CD4-positive, alpha-beta T cell treated with Interleukin-17A for 1 hour (primary cell): ENCODE measurements around the gene P2RX6.
A peak's percentile ranks its signal among the peaks of the same experiment; 100 is the strongest.
"Not testable (repeated sequence)": the region's sequence is repeated elsewhere in the genome, so short reads cannot be mapped to it uniquely, and the experiment has no call there.

Experiments used
- DNase-seq: peaks from one replicate; pipeline ENCODE4 v3.0.0-alpha.2; 2020

P2RX6 gene

DNA sequence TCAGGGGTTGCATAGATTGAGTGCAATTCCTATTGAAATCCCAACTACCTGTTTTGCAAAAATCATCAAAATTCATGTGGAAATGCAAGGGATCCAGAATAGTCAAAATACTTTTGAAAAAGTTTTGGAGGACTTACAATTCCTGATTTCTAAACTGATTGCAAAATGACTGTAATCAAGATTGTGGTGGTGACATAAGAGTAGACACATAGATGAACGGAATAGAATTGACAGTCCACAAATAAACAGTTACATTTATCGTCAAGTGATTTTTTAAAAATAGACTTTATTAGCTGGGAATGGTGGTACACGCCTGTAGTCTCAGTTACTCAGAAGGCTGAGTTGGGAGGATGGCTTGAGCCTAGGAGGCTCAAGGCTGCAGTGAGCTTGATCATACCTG, 20.0 kb downstream of the P2RX6 start:
- DNase-seq, result no peak

DNA sequence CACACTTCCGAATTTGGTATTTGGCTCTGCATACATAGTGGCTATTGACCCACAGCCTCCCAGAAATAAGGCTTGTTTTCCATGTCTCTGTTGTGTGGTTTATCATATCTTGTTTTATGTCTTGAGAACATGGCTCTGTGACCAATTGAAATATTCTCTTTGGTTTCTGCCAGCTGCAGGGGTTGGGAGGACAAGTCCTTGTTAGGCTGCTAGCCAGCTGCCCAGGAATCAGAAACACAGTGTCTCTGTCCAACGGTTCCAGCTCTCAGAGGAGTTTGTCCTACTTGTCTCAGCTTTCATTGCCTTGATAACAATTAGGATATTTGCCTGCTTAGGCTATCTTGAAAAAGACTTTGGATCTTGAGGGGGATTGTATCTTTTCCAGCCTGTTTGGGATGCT, 23.4 kb downstream of the P2RX6 start:
- DNase-seq, result no peak

DNA sequence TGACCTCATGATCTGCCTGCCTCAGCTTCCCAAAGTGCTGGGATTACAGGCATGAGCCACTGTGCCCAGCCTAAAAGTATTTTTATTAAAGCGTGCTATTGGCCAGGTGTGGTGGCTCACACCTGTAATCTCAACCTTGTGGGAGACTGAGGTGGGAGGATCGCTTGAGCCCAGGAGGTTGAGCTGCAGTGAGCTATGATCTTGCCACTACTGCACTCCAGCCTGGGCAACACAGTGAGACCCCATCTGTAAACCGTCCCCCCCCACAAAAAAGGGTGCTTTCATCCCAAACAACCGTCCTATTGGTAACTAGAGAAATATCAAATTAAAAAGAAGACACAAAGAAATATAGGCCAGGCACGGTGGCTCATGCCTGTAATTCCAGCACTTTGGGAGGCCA, 24.2 kb downstream of the P2RX6 start:
- DNase-seq, result not testable (repeated sequence)

DNA sequence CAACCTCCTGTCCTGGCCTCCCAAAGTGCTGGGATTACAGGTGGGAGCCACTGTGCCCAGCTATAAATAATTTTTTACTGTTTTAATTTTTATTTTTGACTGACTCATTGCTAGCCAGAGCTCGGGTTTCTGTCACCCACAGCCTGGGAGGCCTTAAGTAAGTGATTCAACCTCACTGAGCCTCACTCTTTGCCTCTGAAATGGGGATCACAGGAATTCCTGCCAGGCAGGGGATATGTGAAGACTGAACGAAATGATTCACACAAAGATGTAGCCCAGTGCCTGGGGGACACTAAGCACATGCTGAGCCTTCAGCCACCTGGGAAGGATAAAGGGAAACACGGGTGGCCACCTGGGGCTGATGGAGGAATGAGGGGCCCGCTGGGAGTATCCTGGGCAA, 27.0 kb downstream of the P2RX6 start:
- DNase-seq, result no peak

DNA sequence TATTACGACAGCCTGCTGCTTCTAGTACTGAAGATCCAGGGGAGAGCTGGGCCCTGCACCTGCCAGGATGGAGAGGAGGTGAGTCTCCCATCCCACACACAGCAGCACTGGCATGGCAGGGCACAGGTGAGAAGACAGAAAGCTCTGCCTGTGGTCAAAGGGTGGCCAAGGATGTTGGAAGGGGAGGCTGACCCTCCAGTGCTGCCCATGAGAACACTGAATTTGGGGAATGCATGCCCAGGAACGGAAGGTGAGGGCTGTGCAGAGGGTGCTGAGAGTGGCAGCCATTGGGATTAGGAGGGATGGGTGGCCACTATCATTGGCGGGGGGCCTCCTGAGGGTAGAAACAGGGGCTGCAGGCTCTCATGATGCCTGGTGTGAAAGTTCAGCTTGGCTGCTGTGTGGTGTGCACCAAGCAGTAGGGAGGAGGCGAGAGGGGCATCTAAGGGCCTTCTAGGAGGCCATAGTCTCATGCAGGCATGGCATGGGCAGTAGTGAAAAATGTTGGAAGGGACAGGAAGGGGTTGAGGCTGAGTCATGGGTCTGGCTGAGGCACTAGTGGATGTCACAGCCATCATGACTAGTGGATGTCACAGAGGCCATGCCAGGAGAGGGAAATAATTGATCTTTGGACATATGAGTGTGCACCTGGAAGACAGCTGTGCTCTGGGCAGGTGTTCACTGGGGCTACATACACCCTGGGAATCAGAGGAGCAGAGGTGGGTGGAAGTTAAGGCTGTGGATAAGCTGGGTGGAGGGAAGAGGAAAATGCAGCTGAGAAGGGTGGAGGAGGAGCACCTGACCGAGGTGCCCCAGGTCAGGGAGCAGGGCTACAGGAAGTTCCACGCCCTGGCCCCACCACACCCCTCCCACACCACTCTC, 28.3 kb downstream of the P2RX6 start:
- no peak for DNase-seq

DNA sequence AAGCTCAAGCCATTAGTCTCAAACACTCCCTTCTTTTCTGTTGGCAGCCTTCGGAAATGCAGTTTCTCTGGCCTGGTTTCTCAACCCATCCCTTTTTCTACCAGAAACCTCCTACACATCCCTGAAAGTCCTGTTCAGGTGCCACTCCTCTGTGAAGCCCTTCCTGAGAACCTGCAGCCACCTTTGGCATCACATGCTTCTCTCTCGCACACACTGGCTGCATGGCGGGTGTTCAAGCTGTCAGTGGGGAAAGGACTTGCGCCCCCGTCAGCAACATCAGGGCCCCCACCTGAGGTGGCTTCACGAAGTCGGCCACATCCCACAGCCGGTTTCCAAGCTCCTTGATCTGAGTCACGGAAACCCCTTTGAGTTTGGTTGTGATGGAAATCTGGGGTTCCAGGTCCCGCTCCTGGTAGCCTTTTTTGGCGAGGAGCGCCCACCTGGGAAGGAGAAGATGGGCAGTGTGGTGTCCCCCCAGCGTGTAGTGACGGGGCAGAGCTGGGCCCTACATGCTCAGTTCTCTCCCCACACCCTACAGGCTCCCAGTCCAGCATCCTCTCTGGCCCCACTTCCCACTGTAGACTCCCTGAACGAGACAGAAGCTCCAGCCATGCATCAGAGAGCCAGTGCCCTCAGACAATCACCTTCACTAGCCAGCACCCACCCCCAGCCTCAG, 29.0 kb downstream of the P2RX6 start:
- DNase-seq, result no peak

DNA sequence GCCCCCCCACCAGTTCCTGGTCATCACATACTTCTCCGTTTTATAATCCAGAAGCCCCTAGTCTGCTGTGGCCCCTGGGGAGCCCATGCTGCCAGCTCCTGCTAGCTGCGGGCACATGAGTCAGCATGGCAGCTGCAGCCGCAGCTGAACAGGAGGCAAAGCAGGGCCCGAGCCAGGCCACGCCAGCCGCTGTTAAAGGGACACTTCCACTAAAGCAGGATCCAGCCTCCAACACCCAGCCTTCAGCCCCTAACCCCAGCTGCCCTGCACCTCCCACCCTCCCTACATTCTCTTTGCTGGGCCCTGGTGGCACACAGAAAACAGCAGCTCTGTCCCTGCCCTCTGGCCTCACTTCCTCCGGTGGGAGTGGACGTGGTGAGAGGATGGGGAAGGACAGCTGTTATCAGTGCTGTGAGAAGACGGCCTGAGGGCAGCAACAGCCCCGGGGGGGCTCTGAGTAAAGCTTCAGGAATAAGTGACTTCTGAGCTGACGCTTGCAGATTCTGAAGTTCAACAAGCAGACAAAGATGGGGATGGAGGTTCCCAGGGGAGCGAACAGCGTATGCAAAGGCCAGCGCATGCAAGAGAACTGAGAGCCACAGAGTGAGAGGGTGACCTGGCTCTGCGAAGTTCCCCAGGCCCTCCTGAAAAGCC, 30.1 kb downstream of the P2RX6 start:
- no peak for DNase-seq

DNA sequence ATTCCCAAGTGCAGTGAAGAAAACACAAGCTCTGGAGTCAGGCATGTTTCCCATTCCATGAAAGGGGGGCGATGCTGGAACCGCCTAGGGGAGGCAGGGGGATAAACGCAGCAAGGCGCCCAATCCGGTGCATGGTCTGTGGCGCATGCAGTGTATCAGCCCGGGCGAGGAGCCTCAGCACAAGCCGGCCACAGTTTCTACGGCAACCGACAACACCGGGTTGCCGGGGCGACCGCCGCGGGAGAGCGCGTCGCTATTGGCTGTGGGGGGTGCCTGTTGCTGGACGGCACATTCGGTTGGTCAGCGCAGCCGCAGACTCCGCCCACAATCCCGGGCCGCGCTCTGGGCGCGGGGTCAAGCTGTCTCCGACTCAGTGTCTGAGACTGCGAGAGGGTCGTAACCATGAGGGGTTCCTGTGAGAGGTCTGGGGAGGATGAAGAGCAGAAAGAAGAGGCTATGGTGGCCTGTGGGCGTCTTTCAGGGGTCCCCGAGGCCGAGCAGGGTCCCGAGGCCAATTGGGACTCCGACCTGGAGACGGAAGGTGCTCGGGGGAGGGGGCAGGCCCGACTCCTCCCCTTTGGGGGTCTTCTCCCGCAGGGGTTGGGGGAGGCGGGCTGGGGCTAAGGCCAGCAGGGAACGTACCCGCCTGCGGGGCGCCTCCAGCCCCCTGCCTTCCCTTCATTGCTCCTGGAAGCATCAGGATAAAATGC, 30.8 kb downstream of the P2RX6 start, which contains the start of gene LRRC74B:
TSS of gene LRRC74B (plus strand) at position 362 of the 710 bp plus-strand sequence. CDS start at position 403, 41 bp downstream.
- peak; percentile 73 for DNase-seq

DNA sequence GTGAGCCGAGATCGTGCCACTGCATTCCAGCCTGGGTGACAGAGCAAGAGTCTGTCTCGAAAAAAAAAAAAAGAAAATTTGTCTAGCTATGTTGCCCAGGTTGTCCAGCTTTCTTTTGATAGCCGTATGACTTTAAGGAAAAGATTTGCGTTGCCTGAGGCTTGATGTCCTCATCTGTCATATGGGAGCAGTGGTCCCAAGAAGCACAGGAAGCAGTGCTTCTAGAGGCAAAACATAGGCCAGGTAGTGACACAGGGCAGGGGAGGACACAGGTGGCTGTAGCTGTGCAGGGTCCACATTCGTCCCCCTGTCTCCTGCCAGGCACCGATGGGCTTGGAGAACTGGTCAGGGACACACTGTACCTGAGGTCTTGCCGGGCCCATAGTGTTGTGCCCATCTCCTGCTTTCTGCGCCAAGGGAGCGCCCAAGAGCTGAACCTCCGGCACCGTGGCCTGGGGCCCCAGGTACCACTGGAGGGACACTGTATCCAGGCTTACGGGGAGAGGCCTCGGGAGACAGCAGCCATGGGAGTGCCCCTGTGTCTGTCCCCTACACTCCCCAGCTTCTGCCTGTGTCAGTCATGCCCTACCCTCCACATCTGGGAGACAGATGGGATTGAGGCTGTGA, 32.2 kb downstream of the P2RX6 start:
- no peak for DNase-seq

DNA sequence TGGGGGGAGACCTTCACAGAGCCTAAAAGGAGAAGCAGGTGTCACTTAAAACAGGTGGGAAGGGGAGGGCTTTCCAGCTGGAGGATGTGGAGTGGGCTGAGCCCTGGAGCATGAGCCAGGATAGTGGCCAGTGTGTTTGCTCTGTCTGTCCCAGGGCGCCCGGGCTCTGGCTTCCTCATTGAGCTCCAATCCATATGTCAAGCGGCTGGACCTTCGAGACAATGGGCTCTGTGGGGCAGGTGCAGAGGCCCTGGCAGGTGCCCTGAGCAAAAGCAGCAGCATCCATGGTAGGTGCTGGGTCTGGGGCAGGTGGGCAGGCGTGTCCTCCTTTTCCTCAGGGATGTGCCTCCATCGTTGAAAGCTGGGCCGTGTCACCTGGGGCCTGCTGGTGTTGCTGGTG, 32.8 kb downstream of the P2RX6 start:
- no peak for DNase-seq

DNA sequence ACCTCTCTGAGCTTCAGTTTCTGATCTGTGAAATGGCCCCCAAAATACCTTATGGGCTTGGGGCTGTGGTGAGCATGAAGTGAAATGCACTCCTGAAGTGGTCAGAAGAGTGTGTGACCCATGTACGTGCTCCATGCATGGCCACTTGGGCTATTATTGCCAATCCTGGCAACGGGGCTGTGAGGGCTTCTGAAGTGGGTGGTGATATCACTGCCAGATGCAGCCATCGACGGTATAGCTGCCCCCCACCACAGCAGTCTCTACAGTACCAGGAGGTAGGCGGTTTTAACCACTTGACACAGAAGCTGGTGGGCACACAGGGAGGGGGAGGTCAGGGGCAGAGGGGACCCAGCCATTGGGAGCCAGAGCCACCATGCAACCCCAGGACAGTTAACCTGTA, 33.5 kb downstream of the P2RX6 start:
- DNase-seq, result not testable (repeated sequence)

DNA sequence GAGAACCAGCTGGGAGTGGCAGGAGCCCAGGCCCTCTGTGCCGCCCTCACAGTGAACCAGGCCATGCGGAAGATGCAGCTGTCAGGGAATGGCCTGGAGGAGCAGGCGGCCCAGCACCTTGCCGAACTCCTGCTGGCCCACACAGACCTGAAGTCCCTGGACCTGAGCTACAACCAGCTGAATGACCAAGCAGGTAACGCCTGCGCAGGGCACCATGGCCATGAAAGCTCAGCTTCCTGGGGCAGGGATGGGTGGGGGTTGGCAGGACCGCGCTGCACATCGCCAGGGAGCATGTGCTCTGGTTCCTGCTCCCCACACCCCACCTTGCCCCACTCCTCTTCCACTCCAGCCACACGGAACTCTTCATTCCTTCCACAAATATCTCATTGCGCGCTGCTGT, 34.0 kb downstream of the P2RX6 start:
- not testable (repeated sequence) for DNase-seq

DNA sequence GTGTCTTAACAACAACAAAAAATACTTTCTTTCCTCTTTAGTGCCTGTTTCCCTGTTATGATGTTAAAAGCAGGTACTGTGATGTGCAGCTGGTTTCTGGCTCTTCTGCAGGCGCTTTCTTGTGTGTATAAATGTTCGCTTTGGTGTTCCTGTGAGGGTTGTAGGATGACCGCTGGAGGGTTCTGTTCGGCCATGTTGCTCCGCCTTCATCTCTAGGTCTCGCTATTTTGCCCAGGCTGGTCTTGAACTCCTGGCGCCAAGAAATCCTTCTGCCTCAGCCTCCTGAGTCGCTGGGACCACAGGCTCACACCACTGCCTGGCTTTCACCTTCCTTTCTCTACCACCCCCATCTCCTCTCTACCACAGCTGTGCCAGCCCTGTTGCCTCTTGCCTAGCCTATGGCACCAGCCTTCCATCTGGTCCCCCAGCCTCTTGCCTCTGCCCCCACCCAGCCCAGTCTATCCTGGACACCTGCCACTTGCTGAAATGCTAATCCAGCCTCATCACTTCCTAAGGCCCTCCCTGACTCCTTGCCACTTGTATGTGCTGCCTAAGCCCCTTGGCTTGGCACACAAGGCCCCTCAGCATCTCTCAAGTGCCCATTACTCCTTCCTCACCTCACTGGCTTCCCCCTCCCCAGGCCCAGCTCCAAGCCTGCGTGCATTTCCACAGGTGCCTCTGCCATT, 36.3 kb downstream of the P2RX6 start:
- no peak for DNase-seq

DNA sequence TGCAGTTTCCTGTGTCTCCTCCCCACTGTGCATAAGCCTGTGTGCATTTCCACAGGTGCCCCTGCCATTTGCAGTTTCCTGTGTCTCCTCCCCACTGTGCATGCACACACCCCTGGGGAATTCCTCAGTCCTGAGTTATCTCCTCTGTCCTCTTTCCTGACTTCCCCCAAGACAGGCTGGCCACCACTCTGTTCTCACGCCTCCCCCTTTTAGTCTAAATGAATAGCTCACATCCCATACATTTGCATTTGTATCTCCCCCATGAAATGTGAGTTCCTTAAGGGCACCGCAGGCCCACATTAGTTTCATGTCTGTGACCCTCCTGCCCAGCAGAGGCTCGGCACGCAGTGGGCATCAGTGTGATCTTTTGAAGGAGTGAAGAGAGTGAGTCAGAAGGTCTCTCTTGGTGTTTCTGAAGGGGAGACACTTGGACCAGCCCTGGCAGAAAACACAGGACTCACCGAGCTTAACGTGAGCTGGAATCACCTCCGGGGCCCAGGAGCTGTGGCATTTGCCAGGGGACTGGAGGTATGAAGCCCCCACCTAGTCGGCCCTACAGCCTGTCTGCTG, 37.0 kb downstream of the P2RX6 start:
- no peak for DNase-seq

DNA sequence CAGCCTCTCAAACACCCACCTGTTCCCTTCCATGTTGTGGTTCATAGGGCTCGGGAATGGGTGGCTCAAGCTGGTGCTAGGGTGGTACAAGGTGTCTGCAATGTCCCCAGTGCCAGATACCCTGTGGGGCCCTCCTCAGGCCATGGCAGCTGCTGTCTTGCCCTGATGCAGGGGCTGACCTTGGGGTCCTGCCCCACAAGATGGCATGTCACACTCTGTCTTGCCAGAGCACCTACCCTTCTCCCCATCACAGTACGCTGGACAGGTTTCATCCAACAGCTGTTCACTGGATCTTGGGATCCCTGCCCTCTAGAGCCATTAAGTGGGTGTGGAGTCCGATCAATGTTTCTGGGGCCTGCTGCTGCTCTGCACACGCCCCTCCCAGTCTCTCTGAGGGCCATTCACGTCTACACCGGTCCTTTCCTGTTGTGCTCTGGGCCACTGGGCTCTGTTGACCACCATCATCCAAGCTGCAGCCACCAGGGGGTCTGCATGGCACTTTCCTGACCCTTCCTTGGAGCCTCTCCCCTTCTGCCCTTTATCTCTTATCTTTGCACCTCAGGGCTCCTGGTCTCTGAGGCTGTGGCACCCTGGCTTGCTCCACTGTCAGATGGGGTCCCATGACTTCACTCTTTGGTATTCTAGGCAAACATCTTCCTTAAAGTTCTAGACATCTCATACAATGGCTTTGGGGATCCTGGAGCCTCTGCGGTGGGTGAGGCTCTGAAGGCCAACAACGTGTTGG, 37.9 kb downstream of the P2RX6 start:
- no peak for DNase-seq

DNA sequence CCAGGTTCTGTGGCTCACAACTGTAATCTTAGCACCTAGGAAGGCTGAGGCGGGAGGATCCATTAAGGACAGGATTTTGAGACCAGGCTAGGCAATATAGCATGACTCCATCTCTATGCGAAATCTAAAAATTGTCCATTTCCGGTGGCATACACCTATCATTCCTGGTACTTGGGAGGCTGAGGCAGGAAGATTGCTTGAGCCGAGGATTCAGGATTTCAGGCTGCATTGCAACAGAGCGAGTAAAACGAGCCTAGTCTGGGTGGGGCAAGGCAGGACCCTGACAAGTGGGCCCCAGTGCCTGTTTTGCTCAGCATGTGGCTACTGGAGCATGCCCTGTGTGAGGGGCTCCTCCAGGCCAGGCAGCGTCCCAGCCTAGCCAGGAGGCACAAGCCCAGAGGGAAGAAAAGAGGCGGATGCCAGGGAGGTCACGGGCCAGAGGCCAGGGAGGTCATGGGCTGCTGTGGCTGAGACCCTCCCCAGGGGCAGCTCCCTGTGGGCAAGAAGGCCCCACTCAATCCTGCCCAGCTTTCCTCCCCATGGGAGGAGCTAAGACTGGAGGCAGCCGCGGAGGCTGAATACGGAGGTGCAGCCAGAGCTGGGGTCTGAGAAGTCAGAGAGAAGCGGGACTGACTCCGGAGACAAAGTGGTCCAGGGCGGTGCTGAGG, 39.2 kb downstream of the P2RX6 start:
- DNase-seq, result no peak

DNA sequence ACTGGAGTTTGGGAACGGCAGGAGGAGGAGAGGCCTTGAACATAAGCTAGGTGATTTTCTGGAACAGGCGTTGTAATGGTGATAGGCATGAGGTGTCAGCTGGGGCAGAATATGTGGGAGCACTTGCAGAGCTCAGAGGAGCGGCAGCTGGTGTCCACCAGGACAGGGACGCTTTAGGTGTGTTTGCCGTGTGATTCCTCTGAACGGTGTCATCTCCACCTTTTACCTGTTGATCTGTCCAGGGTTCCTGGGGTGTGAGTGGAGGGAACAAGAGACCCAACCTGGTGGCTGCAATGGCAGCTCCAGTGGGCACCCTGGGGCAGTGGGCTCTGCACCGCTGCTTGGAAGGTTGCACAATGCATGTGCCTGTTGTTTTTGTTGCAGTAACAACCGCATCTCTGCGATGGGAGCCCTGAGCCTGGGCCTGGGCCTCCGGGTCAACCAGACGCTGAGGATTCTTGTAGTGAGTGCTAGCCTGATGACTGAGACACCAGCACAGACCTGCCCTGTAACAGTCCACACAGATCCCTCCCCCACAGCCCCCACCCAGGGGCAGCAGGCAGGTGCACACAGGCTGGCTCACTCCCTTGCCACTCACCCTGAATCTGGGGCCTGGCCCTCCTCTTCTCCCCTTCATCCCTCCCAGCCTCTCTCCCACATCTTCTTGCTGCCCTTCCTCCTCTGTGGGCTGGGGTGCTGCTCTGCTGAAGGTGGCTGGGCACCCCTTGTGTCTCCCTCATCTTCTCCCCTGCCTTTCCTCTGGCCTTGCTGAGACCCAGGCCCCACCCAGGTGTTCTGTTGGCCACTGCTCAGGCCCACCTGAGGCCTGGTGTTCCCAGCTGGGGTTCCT, 40.0 kb downstream of the P2RX6 start:
- DNase-seq, result no peak

DNA sequence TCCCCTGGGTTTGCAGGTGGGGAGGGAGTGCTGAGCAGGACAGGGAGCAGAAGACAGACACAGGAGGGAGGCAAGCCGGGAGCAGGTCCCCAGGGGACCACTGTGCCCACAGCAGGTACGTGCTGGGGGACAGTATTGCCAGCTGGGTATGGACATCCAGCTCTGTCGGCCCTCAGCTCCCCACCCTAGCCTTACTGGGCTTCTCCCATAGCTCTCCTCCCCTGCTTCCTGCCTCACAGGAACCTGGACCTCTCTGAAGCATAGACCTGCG, 40.5 kb downstream of the P2RX6 start:
- DNase-seq, result no peak

DNA sequence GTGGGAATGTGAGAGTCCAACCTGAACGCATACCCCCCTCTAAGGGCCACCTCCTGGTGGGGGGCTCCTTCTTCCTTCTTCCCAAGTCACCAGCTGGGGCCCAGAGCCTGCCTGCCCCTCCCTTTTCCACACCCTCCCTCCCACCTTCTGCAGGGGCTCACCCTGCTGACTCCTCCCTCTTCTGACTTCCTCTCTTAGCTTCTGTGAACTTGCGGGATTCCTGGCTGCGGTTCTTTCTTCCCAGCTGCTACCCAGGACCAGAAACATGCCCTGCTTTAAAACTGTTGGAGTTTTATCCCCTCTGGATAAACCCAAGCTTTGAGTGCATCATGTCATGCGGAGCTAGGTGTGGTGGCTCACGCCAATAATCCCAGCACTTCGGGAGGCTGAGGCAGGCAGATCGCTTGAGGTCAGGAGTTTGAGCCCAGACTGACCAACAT, 40.9 kb downstream of the P2RX6 start:
- DNase-seq, result no peak

DNA sequence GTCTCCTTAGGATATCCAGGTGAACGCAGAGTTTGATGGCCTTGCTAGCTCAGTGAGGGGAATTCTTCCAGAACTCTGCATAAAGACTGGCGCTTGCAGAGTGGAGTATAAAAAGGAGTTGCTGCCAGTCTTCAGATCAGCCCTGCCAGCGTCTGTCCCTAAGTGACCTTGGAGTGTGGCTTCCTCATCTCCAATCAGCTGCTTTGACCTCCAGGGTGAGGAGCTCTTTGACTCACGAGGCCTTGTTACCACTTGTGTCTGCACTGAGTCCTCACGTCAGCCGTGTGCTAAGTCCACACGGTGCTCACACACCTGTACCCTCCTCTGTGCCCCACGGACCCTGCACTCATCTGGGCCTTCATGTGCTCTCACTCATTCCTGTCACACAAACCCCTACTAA, 45.4 kb downstream of the P2RX6 start:
- not testable (repeated sequence) for DNase-seq
